Measurements from ENCODE around the gene MTTP.

Gene MTTP

DNA sequence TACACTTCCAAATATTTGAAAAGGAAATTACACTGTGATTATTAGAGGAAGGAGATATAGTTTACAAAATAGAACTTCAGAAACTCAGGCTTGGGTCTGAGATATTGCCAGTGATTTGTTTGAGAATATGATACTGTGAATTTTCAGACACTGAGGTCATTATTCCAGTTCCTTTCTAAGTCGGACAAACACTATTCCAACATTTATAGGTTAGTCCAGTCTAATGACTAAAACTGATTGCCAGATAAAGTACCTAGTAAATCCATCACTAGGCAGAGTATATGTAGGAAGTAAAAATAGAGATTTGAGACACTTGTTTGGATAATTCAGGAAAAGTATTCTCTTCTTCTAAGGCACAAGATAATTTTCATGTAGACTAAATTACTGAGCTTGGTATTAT lies 13.2 kb downstream of the MTTP start:
- H2AFZ ChIP-seq (ENCODE audit: low read depth, low read length, severe bottlenecking) = no peak overlapping the region
- H3F3A ChIP-seq (ENCODE audit: insufficient read depth) = no peaks in the 10 kb centered on the region
- H4K20me1 ChIP-seq (ENCODE audit: low read depth, low read length) = no peaks in the 10 kb centered on the region

GRCh38 chr4:99591757-99592156 lies 17.1 kb downstream of the MTTP start:
- H3K27ac ChIP-seq (ENCODE audit: low read depth, low read length) = no peak overlapping the region
- no peaks in the 10 kb centered on the region for H3K36me3 ChIP-seq (ENCODE audit: low read length)
- no peaks in the 10 kb centered on the region for H3K79me2 ChIP-seq (ENCODE audit: insufficient read depth, low read length)

More for the DNA sequence above, 13.2 kb downstream of the MTTP start:
- no peak overlapping the region for H3K9ac ChIP-seq (ENCODE audit: low read length)
- no peaks in the 10 kb centered on the region for H3K9me2 ChIP-seq (replicated peaks; ENCODE audit: insufficient read depth, low read length)
- H3K9me3 ChIP-seq (ENCODE audit: insufficient read depth, low read length) = no peaks in the 10 kb centered on the region
- H3K79me2 ChIP-seq (ENCODE audit: insufficient read depth, low read length) = no peaks in the 10 kb centered on the region
- H3K27ac ChIP-seq (ENCODE audit: low read depth, low read length) = no peak overlapping the region
- H3K27me3 ChIP-seq (ENCODE audit: low read length) = no peaks in the 10 kb centered on the region
- H3K4me2 ChIP-seq (ENCODE audit: low read depth, low read length, poor library complexity, severe bottlenecking) = no peak overlapping the region
- H3K4me3 ChIP-seq (ENCODE audit: insufficient read depth, low read length, poor library complexity, severe bottlenecking) = no peak overlapping the region
- no peaks in the 10 kb centered on the region for H3K36me3 ChIP-seq (ENCODE audit: low read length)
- TF ChIP-seq EZH2phosphoT487 (conservative IDR thresholded peaks at IDR 0.05; ENCODE audit: low read length) = no peak
- TF ChIP-seq, protein P1, sequence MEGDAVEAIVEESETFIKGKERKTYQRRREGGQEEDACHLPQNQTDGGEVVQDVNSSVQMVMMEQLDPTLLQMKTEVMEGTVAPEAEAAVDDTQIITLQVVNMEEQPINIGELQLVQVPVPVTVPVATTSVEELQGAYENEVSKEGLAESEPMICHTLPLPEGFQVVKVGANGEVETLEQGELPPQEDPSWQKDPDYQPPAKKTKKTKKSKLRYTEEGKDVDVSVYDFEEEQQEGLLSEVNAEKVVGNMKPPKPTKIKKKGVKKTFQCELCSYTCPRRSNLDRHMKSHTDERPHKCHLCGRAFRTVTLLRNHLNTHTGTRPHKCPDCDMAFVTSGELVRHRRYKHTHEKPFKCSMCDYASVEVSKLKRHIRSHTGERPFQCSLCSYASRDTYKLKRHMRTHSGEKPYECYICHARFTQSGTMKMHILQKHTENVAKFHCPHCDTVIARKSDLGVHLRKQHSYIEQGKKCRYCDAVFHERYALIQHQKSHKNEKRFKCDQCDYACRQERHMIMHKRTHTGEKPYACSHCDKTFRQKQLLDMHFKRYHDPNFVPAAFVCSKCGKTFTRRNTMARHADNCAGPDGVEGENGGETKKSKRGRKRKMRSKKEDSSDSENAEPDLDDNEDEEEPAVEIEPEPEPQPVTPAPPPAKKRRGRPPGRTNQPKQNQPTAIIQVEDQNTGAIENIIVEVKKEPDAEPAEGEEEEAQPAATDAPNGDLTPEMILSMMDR (IDR thresholded peaks at IDR 0.05; ENCODE audit: insufficient read depth, low read length, poor library complexity, severe bottlenecking) = no peak

DNA sequence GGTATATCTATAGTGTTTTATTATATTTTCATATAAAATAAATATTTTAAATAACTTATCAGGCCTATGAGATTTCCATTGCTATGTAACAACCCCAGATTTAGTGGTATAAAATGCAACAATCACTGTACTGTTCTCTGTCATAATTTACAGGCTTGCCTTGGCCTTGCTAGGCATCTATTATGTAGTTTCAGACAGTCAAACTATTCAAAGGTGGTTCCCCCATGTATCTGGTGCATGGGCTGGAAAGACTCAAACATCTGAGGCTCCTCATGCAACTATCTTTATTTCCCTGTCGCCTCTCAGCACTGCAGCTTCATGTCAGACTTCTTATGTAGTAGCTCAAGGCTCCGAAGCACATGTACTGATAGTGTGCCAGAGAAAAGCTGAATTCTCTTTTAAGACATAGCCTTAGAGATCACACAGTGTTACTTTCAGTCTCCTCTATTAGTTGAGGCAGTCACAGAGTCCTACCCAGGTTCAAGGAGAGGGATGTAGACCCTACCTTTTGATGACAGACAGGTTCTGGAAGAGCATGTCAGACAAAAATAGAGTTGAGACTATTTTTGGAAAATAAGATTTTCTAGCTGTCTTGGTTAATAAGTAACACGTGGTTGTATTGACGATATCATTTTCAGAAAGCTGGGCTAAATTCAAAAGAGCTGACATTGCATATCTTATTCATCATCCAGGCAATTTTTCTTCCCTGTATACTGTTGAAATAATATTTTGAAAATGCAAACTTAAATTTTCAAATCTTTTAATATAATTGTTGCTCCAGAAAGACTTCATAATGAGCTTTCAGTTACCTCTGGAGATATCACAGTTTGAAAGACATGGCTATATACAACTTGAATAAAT lies 19.4 kb downstream of the MTTP start:
- no peak overlapping the region for H3K27ac ChIP-seq (ENCODE audit: low read depth, low read length)
- H2AFZ ChIP-seq (ENCODE audit: low read depth, low read length, severe bottlenecking) = no peak overlapping the region
- no peaks in the 10 kb centered on the region for H3K27me3 ChIP-seq (ENCODE audit: low read length)
- H3K36me3 ChIP-seq (ENCODE audit: low read length) = no peaks in the 10 kb centered on the region
- no peaks in the 10 kb centered on the region for H3K79me2 ChIP-seq (ENCODE audit: insufficient read depth, low read length)
- no peaks in the 10 kb centered on the region for H3K9me3 ChIP-seq (ENCODE audit: insufficient read depth, low read length)
- H3K9ac ChIP-seq (ENCODE audit: low read length) = no peak overlapping the region
- no peak for TF ChIP-seq EZH2phosphoT487 (conservative IDR thresholded peaks at IDR 0.05; ENCODE audit: low read length)
- TF ChIP-seq, protein P1 (IDR thresholded peaks at IDR 0.05; ENCODE audit: insufficient read depth, low read length, poor library complexity, severe bottlenecking) = no peak
- H3K4me2 ChIP-seq (ENCODE audit: low read depth, low read length, poor library complexity, severe bottlenecking) = no peak overlapping the region
- no peaks in the 10 kb centered on the region for H3K9me2 ChIP-seq (replicated peaks; ENCODE audit: insufficient read depth, low read length)
- no peak overlapping the region for H3K4me3 ChIP-seq (ENCODE audit: insufficient read depth, low read length, poor library complexity, severe bottlenecking)
- no peaks in the 10 kb centered on the region for H3F3A ChIP-seq (ENCODE audit: insufficient read depth)
- no peaks in the 10 kb centered on the region for H4K20me1 ChIP-seq (ENCODE audit: low read depth, low read length)

More at GRCh38 chr4:99591757-99592156, 17.1 kb downstream of the MTTP start:
- no peaks in the 10 kb centered on the region for H4K20me1 ChIP-seq (ENCODE audit: low read depth, low read length)
- no peaks in the 10 kb centered on the region for H3K27me3 ChIP-seq (ENCODE audit: low read length)
- TF ChIP-seq EZH2phosphoT487 (conservative IDR thresholded peaks at IDR 0.05; ENCODE audit: low read length) = no peak
- TF ChIP-seq, protein P1 (IDR thresholded peaks at IDR 0.05; ENCODE audit: insufficient read depth, low read length, poor library complexity, severe bottlenecking) = no peak
- H3F3A ChIP-seq (ENCODE audit: insufficient read depth) = no peaks in the 10 kb centered on the region
- H3K9ac ChIP-seq (ENCODE audit: low read length) = no peak overlapping the region
- H3K9me3 ChIP-seq (ENCODE audit: insufficient read depth, low read length) = no peaks in the 10 kb centered on the region
- H3K4me3 ChIP-seq (ENCODE audit: insufficient read depth, low read length, poor library complexity, severe bottlenecking) = no peak overlapping the region
- no peaks in the 10 kb centered on the region for H3K9me2 ChIP-seq (replicated peaks; ENCODE audit: insufficient read depth, low read length)
- H3K4me2 ChIP-seq (ENCODE audit: low read depth, low read length, poor library complexity, severe bottlenecking) = no peak overlapping the region
- H2AFZ ChIP-seq (ENCODE audit: low read depth, low read length, severe bottlenecking) = no peak overlapping the region

All from SU-DHL-6 (cell line).